Measurements from ENCODE around the gene SPATA1.

The SPATA1 gene, protein sequence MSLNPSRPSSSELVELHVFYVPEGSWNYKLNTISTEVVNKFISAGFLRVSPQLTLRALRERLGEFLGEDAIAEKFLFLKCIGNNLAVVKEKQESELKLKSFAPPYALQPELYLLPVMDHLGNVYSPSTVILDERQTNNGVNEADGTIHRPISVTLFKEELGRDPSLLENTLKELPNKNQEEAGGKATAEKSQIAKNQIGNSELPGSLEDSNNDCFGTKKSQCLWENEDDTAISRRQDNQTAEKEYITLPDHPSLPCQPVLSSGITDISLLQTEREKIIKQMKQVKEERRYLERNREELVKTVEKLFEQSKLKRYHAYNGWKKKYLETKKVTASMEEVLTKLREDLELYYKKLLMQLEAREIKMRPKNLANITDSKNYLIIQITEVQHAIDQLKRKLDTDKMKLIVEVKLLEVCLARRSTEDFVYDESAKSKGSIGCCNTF

DNA sequence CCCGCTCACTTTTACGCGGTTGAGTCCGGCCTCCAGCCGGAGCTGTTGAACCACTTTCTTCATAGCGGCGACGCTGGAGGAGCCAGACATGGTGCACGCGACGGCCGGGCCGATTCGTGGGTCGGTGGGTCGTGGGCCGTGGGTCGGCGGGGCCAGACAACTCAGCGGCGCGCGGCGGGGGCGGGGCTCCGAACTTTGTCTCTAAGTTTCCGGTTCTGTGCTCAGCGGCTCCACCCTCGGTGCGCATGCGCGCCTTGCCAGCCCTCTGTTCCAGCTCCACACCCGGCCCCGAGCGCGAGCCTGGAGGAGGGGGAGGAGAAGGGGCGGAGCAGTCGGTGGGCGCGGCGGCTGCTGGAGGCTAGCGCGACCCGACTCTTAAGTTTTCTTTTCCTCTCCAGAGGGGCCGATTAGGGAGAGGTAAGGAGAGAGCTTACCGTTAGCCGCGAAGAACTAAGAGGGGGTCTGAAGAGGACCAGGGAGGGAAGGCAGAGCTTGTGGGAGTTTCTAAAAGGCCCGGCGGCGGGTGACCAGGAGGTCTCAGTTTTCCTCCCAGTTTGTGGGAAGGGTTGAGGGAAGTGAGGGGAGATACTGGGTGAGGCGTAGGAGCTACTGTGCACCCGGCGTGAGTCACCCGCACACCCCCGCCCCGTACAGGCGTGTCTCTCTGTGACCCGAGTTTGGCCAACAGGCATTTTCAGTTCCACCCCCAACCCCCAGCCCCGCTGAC, at the start of gene SPATA1, which contains the start of gene GNG5:
Gene SPATA1 (plus strand): TSS at position 385 of the 727 bp plus-strand sequence. CDS start 9,974 bp downstream, outside the sequence.
Gene GNG5 (minus strand): TSS at position 580 of the 727 bp plus-strand sequence. CDS start 490 bp downstream, at position 90.
- peak within 1 kb of the TSS; percentile 91 for H3K27ac ChIP-seq
- DNase-seq (ENCODE audit: low read depth, low spot score) = peak; percentile 60

DNA sequence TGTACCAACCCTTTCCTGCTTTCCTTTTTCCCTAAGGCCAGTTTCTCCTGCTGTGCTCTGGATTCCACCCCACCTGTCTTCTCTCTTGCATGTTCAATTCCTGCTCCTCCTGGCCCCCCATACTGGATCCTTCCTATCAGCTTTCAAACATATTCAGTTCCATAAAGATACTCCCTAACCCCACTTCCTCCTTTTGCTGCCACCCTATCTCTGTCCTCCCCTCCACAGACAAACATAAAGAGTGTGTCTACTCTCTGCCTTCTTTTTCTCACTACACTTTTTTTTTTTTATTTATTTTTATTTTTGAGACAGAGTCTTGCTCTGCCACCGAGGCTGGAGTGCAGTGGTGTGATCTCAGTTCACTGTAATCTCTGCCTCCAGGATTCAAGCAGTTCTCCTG, 44.1 kb upstream of the SPATA1 start:
- DNase-seq (ENCODE audit: low read depth, low spot score) = no peak
- no peak overlapping the region for H3K27ac ChIP-seq

DNA sequence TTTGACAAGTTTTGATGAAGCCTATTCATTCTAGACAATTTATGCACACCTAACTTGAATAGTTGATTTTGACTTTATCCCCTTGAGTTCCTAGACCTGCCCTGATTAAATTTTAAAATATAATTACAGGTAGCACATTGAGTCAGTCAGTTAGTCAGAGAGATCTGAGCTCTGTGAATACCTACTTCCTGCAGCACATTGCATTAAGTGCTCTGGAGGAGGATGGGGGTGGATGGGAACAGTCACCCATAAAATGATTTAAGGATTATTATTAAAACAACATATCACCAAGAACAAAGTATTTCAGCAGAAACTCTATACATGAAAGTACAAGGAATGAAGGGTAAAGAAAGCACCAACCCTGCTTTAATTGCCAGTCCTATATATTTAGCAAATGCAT, 38.9 kb upstream of the SPATA1 start:
- H3K27ac ChIP-seq = no peak overlapping the region
- DNase-seq (ENCODE audit: low read depth, low spot score) = no peak

DNA sequence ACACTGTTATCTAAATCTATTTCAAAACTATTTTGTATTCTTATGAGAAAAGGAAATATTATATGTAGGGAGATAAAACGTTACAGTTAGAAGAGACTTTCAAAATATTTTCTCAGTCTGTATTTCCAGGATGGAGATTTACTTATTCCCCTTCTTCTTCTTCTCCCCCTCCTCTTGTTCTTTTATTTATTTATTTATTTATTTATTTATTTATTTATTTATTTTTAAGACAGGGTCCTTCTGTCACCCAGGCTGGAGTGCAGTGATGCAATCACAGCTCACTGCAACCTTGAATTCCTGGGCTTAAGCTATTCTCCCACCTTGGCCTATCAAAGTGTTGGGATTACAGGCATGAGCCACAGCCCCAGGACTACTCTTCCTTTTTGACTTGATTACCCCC, 30.0 kb upstream of the SPATA1 start:
- DNase-seq (ENCODE audit: low read depth, low spot score) = no peak
- no peak overlapping the region for H3K27ac ChIP-seq

DNA sequence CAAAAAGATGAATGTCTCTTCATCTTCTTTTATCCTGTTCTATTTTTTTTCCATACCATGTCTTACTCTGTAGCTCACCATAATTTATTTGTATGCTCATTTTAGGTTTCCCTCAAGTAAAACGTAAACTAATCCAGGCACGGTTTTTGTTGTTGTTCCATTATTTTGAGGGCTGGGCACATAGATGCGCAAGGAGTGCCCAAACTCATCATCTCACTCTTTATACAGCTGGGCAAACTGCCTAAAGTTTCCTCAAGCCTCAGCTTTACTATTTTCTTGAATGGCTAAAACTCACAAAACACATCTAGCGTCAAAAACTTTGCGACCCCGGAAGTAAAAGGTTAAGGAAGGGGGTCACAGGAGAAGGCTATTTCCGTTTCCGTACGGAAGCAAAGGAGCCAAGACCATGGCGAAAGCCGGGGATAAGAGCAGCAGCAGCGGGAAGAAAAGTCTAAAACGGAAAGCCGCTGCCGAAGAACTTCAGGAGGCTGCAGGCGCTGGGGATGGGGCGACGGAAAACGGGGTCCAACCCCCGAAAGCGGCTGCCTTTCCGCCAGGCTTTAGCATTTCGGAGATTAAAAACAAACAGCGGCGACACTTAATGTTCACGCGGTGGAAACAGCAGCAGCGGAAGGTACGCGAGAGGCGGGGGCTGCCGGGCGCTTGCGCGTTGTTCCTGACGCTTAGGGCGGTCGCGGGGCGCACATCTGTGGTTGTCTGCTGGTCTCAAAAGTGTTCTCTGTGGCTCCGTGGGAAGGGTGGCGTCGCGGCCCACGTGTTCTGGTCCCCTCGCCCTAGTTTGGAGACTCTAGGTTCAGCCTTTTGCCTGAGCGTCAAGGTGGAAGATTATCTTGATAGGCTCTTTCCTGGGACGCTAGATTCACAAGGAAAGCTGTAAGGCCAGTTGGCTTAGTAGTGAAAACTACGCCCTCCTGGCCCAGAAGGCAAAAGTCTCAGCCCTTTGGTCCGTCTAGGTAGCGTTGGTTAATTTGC, 27.0 kb upstream of the SPATA1 start, which contains the start of gene RPF1:
Gene RPF1 (plus strand): TSS at position 391 of the 993 bp plus-strand sequence. CDS start 16 bp downstream, at position 407.
- H3K27ac ChIP-seq = peak within 1 kb of the TSS; percentile 74

DNA sequence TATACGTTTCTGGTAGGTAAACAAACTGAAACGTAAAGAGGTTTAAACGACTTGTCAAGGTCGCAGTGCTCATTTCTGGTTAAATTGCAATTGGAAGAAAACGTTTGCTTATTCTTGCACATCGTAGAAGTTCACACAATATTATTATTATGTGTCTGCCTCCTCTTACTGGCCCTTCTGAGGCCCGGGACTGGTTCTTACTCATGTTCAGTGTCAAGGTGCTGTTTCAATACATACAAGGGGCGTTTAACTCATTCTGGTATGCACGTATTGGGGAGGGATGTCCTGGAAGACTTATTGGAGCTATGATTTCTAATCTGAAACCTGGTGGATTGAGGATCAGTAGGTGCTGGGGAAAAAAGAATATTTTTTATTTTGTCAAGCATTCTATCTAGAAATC, 26.2 kb upstream of the SPATA1 start:
- peak overlapping the region; percentile 74 for H3K27ac ChIP-seq
- no peak for DNase-seq (ENCODE audit: low read depth, low spot score)

More for the DNA sequence above, 27.0 kb upstream of the SPATA1 start, which contains the start of gene RPF1:
- no peak for DNase-seq (ENCODE audit: low read depth, low spot score)

DNA sequence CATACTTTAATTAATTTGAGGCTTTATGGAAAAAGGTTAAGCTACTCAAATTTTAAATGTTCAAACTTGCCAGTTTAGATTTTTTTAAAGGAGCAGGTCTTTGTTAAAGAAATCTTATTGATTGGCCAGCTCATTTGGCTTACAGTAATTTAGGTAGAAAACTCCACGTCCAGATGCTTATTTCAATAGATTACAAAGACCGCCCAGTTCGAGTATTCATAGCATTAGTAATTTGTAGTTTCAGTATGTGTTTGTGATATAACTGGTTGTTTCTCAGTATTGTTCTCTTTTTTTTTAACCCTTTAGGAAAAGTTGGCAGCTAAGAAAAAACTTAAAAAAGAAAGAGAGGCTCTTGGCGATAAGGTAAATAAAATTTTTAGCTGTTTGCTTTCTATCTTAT, 25.5 kb upstream of the SPATA1 start:
- H3K27ac ChIP-seq = no peak overlapping the region

DNA sequence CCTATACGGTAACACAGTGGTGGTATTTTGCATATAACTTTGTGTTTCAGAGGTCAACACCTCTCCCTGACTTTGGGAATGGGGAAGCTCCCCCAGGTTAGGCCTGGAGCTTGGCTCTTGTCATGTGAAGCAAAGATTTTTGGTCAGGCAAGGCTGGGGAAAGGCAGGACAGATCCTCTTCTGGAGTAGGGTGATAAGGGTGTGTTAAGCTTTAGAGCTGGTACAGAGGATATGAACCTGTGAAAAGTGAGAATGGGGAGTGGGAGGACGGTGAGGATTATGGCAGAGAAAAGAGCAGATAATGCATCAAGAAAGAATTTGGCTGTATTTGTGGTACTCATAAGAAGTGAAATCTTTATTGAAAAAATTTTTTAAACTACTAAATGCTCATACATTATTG, 24.9 kb upstream of the SPATA1 start:
- no peak overlapping the region for H3K27ac ChIP-seq
- no peak for DNase-seq (ENCODE audit: low read depth, low spot score)

More for the DNA sequence above, 25.5 kb upstream of the SPATA1 start:
- DNase-seq (ENCODE audit: low read depth, low spot score) = no peak

DNA sequence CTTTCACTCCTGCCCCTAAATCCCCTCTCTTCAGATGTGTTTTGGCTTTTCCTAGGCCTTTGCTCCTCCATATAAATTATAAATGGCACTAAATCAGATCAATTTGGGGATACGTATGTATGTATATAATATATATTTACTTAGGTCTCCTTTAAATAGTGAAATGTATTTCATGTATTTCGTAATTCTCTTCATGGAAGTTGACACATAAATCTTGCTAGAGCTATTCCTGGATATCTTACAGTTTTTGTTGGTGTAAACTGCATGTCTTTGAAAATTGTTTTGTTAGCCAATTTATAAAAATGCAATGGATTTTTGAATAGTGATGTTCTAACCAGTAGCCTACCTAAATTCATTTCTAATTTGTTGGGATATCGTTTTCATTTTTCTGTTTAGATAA, 18.1 kb upstream of the SPATA1 start:
- no peak overlapping the region for H3K27ac ChIP-seq
- no peak for DNase-seq (ENCODE audit: low read depth, low spot score)

DNA sequence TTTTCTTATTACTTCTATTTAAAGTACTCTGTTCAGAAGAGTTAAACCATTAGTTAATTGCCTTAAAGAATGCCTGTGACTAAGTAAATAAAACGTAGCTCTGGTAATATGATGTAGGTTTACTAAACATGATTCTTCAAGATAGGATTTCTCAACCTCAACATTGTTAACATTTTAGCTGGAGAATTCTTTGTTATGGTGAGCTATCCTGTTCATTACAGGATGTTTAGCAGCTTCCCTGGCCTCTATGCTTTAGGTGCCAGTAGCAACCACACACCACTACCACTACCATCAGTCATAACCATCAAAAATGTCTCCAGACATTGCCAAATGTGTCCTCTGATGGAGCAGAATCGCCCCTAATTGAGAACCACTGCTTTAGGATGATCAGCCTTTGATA, 16.4 kb upstream of the SPATA1 start:
- DNase-seq (ENCODE audit: low read depth, low spot score) = no peak
- H3K27ac ChIP-seq = no peak overlapping the region

DNA sequence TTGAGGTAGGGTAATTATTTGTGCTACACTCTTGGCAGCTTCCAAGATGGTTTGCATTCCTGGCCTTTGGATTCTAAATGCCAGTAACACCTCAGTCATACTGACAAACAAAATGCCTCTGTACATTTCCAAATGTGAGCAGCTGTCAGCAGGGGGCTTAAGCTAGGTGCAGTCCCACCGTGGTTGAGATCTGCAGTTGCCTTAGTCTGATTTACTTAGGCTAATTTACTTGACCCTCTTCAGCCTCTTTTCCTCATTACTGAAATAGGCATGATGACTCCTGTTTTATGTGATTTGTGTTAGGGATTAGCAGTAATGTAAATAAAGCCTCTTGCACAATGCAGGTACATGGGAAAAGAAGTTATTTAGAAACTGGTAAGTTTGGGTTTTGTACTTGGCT, 13.5 kb upstream of the SPATA1 start:
- no peak for DNase-seq (ENCODE audit: low read depth, low spot score)
- H3K27ac ChIP-seq = no peak overlapping the region

DNA sequence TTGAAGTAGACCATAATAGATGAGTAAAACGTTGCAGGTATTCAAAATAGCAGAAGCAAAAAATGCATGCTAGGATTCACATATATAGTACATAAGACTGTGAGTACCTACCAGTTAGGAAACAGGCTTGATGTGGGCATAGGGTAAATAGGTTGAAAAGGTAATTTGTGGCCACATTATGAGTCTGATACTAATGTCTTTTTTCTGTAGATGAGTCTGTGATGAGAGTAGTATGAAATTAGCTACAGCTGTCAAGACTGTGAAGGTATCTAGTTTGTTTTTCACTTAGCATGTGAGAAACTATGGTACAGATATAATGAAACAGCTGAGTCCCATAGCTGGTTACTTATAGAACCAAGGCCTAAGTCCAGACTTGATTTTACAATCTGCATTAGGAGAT, 12.4 kb upstream of the SPATA1 start:
- no peak for DNase-seq (ENCODE audit: low read depth, low spot score)
- H3K27ac ChIP-seq = no peak overlapping the region

DNA sequence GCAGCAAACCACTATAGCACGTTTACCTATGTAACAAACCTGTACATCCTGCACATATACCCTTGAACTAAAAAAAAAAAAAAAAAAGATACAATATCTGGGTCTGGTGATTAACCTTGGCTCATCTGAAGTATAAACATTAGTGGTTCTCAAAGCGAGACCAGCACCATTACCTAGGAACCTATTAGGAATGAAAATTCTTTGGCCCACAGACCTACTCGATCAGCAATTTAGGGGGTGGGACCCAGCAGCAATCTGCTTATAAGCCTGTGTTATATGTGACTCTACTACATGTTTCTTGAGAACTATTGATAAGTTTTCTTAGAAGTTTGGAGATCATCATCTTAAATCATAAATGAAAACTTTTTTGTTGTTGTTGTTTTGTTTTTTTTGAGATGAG, 9.7 kb upstream of the SPATA1 start:
- no peak overlapping the region for H3K27ac ChIP-seq
- no peak for DNase-seq (ENCODE audit: low read depth, low spot score)

DNA sequence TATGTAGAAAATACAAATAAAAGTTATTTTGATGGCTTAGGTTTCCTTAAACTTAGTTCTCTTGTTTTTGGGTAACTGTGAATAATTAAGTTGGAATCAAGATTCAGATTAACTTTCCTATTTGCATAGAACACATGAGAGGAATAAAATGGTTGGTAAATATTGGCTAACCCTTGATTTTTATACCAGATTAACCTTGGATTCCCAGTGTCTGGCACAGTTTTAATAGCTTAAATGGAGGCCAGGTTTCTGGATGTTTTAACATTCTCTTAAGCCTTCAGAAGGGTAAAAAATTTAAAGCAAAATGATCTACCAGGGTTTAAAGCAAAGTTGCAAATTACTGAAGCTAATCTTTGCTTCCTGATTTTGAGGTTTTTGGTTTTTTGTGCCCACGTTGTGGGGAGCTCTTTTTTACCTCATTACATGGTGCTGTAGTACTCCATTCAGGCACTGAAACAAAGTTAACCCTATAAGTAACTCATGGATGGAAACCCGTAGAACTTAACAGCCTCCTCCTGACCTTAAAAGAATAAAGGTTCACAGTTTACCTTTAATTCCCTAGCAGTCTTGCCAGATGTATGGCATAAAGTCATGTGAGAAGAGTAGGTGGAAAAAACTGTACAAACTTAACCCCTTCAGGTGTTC, 8.4 kb upstream of the SPATA1 start:
- H3K27ac ChIP-seq = no peak overlapping the region
- DNase-seq (ENCODE audit: low read depth, low spot score) = no peak

DNA sequence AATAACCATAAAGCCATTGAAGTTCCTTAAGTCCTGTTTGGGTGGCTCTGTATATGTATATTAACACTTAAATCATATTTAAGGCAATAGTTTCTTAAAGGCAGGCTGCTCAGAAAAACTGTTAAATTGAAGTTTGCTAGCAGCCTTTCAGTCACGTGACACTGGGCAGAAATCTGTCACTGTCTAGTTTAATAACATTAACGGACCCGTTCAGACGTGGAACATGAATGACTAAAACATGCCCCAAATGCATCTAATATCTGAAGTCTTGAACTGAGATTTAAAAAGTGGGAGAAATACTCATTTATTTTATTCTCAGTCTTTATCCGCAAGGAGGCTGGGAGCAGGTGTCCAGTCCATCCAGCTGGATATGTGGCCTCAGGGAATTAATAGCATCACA, 3.3 kb upstream of the SPATA1 start:
- H3K27ac ChIP-seq = no peak overlapping the region
- DNase-seq (ENCODE audit: low read depth, low spot score) = no peak

DNA sequence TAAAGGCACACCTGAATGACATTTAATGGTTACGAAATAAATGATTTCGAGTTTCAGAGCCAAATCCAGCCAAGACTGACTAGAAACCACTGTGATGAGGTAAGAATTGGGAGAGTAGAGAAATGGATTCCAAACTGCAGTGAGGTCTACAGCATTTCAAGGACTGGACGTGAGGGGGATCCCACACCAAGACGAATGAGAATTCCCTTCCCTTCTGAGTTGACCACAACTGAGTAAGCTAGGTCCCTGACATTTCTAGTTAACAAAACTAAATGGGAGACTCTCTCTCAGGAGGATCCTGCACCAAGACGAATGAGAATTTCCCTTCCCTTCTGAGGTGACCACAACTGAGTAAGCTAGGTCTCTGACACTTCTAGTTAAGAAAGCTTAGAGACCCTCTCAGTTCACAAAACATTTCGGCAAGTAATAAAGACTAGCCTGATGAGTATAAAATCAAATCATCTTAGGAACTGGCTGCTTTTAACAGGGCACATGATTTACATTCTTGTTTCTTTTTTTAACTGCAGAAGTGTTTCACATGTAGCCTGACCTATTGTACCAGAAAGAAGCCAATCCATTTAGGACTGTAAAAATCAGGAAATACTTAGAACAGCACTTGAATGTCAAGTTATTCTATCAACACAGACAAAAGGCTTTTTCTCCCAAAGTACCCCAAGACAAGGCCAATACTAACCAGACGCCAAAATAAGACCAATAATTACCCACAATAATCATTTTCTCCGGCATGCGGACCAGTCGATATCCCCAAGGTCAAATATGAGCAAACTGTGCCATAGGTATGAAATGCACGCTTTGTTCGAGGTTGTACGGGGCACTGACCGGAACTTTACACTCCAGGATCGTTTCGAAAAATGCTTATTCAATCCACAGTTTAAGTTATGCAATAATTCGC, 1.4 kb upstream of the SPATA1 start:
- H3K27ac ChIP-seq = peak overlapping the region; percentile 91
- no peak for DNase-seq (ENCODE audit: low read depth, low spot score)

DNA sequence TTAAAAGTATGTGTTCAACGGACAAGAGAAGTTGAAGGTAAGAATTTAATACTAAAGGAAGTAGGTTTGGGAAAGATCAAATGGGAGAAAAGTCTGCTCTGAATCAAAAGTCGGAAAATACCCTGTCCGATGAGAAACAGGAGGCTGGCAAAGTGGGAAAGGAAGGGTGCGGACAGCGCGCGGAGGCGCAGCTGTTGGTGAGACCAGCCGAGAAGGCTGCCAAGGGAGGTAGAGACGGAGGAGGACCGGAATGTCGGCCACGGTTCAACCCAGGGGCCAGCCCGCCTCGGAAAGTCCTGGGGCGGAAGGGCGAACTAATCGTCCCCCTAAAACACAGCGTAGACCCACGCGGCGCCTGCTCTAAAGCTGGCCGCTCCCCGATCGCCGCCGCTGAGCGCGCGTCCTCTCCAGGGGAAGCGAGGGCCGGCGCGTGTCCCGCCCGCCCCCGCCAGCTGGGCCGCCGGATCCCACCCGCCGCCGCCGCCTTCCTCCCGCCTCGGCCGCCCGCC, 639 bp upstream of the SPATA1 start:
- DNase-seq (ENCODE audit: low read depth, low spot score) = no peak
- peak overlapping the region; percentile 91 for H3K27ac ChIP-seq

DNA sequence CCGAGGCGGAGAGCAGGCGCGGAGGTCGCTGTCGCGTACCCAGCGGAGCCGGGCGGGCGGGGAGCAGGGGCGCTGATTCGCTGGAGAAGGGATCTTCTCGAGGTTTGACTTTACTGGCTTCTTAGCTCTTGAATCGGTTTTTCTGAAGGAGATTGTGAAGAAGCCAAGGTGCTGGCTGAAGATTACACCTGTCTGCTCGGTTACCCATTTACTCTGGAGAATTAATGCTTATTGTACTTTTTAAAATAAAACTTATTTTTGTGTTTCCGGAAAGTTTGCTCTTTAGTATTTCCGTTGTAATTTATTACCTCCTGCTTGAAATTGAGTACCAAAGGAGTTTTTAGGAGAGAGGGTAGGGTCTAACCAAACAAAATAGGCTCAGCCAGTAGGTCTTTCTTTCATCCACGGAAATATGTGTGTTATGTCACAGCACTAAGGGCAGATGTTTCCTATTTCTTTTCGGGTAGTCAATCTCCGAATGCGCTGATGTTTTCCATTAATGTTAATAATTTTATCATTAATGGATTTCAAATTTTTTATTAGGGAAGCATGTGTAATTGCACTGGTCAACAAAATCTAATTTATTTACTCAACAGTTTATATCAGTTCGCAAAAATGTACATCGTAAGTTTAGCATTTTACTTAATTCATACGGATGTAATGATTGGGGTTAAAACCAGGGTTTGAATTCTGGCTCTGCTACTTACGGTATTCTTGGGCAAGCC, 705 bp downstream of the SPATA1 start:
- no peak for DNase-seq (ENCODE audit: low read depth, low spot score)
- H3K27ac ChIP-seq = peak overlapping the region; percentile 91
